Stomach smooth muscle (tissue), 2 donors: ENCODE results near the gene GP5.

Experiments used
- H3K27ac ChIP-seq: one replicate; pipeline ENCODE4 v1.7.0; 2013; ENCODE audit warnings: mild to moderate bottlenecking, low read length, inconsistent platforms
- H3K27me3 ChIP-seq, 2 donors: one replicate each; pipeline ENCODE4 v1.7.0; 2013; ENCODE audit warnings: low read length in 2 of 2; ENCODE audit not compliant: insufficient read depth in 2 of 2, control insufficient read depth in 1 of 2
- H3K36me3 ChIP-seq, 2 donors: one replicate each; pipeline ENCODE4 v1.7.0; 2013; ENCODE audit warnings: low read length in 2 of 2; ENCODE audit not compliant: control insufficient read depth in 2 of 2, insufficient read depth in 2 of 2
- H3K4me1 ChIP-seq: one replicate; pipeline ENCODE4 v1.7.0; 2013; ENCODE audit warnings: low read length; ENCODE audit not compliant: control insufficient read depth, insufficient read depth
- H3K4me3 ChIP-seq, 2 donors: one replicate each; pipeline ENCODE4 v1.7.0; 2013; ENCODE audit warnings: low read length in 2 of 2
- H3K9ac ChIP-seq, 2 donors: one replicate each; pipeline ENCODE4 v1.7.0; 2013; ENCODE audit warnings: low read length in 2 of 2, mild to moderate bottlenecking in 1 of 2
- H3K9me3 ChIP-seq, 2 donors: one replicate each; pipeline ENCODE4 v1.7.0; 2013; ENCODE audit warnings: low read length in 2 of 2; ENCODE audit not compliant: control insufficient read depth in 2 of 2
- donor health status: healthy.
- donor health status: Pancreatic carcinoma.

The GP5 gene

DNA sequence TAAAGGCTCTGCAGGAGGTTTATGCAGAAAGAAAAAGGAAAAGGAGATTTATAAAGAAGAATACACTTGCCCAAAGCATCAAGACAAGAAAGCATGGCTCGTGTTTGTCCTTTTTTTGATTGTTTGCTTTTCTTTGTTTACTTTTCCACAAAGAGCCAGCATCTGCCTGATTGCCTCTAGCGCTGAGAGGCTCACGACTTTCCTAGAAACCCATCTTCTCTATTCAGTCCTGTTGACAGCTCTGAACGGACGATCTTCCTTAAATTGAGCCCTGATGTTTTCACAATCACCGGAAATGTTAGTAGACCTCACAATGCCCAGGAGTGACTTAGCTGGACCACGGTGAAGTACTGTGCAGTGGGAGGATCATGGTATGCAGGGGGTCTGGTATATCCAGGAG lies 12.4 kb downstream of the GP5 start:
- Histone ChIP-seq H3K27ac (no peak overlapping the region), H3K4me1 (no peaks in the 10 kb centered on the region), H3K36me3 (no peaks in the 10 kb centered on the region), H3K9ac (no peak overlapping the region), H3K4me3 (no peak overlapping the region), H3K9me3 (peaks cover 3 to 4% of the 10 kb centered on the region in 2 donors), H3K27me3 (peaks cover 0 to 5% of the 10 kb centered on the region in 2 donors)

DNA sequence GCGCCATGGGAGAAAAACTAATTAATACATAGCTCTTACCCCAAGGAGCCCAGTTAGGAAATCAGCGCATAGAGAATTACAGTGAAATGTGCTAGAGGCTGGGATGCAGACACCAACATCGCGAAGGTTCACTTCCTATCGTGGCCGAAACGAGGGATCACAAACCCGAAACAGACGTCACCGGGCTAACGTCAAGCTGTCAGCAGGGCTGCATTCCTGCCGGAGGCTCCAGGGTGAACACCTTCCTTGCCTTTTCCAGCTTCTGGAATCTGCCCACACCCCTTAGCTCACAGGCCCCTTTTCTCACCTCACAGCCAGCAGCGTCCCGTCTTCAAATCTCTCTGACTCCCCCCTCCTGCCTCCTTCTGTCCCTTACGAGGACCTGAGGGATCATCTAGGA lies 13.0 kb downstream of the GP5 start:
- H3K27me3 ChIP-seq: peaks cover 0 to 5% of the 10 kb centered on the region in 2 donors
- no peak overlapping the region for H3K27ac ChIP-seq
- H3K4me3 ChIP-seq: no peak overlapping the region
- no peak overlapping the region for H3K9ac ChIP-seq
- H3K36me3 ChIP-seq: no peaks in the 10 kb centered on the region
- peaks cover 3 to 4% of the 10 kb centered on the region in 2 donors for H3K9me3 ChIP-seq
- H3K4me1 ChIP-seq: no peaks in the 10 kb centered on the region

DNA sequence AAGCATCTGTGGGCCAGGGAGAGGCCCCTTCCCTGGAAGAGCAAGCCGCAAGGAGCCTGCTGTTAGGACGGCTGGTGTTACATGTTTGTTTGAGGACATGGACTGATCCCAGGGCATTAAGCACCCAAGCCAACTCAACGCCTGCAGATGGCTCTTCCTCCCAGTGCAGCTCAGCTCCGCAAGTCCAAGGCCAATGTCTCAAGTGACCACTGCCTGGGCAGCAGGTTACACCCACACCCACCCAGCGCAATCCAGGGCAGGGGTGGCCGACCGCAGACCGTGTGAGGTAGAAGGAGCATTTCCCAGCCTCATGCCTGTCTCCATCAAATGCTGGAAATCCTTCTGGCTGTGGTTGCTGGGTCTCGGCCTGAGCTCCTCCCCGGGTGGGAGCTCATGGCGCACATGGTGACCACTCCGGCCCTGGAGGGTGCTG lies 14.5 kb downstream of the GP5 start:
- no peaks in the 10 kb centered on the region for H3K9me3 ChIP-seq
- no peak overlapping the region for H3K27ac ChIP-seq
- H3K27me3 ChIP-seq: peaks cover 0 to 10% of the 10 kb centered on the region in 2 donors
- no peaks in the 10 kb centered on the region for H3K36me3 ChIP-seq
- H3K4me1 ChIP-seq: no peaks in the 10 kb centered on the region
- H3K9ac ChIP-seq: no peak overlapping the region
- H3K4me3 ChIP-seq: no peak overlapping the region

DNA sequence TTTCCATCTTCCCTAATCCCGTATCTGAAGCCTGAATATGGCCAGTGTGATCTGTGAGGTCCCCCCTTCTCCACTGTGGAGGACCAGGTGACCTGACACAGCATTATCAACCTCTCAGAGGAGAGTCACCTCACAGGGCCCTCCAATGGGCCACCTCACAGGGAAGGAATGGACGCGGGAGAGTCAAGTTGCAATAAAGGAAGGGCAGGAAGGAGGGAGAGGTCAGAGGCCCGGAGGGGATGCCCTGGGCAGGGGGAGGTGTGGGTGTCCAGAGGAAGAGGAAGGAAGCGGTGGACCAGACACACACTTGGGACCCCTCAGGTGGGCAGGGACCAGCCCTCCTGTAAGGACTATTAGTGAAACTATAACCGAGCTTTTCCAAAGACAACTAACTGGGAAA lies 14.9 kb downstream of the GP5 start:
- Histone ChIP-seq H3K9me3 (no peaks in the 10 kb centered on the region), H3K36me3 (no peaks in the 10 kb centered on the region), H3K4me3 (no peak overlapping the region), H3K4me1 (no peaks in the 10 kb centered on the region), H3K27me3 (peaks cover 0 to 10% of the 10 kb centered on the region in 2 donors), H3K27ac (no peak overlapping the region), H3K9ac (no peak overlapping the region)

DNA sequence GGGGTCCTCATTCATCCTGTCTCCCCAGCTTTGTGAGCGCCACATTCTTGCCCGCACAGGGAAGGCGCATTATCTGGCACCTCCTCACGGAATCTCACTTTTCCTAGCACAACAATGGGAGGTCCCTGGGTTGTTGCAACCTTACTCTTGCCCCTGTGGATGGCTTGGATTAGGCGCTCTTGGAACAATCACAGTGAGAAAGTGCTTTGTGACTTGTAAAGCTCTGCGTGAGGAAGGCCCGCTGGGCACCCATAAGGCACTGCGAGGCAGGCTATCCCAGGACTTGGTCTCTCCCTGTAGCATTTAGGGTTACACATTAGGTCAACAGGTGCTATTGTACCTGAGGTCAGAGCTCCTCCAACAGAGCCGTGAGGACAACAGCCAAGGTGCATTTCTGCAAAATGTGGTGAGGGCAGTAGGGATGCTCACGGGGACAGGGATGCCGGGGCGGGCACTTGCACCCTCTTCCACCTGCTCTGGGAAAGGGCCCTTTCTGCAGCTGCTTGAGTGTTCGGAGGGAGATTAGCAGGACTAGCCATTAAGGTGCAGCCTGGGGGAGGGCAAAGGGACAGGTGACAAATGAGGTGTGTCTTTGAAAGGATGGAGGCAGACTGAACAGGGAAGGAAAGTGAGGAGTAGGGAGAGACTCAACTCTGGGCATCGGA lies 15.7 kb downstream of the GP5 start:
- Histone ChIP-seq H3K4me1 (no peaks in the 10 kb centered on the region), H3K4me3 (no peak overlapping the region), H3K27me3 (peaks cover 0 to 10% of the 10 kb centered on the region in 2 donors), H3K36me3 (no peaks in the 10 kb centered on the region), H3K9ac (no peak overlapping the region), H3K27ac (no peak overlapping the region), H3K9me3 (no peaks in the 10 kb centered on the region)

DNA sequence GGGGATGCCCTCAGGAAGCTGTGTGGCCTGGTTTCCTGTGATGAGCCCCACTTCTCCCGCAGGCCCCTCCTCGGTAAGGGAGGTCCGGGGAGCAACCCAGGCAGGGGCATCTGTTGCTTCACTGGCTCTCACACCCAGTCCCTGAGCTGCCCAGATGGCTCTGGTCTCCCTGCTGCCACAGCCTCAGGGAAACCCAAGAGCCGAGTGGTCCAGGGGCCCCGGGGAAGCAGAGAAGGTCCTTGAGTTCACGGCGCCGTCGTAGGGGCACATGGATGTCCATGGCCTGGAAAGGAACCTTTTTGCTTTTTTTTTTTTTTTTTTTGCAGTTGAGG lies 16.2 kb downstream of the GP5 start:
- no peaks in the 10 kb centered on the region for H3K9me3 ChIP-seq
- no peak overlapping the region for H3K9ac ChIP-seq
- peaks cover 0 to 10% of the 10 kb centered on the region in 2 donors for H3K27me3 ChIP-seq
- H3K4me1 ChIP-seq: no peaks in the 10 kb centered on the region
- H3K27ac ChIP-seq: no peak overlapping the region
- H3K4me3 ChIP-seq: no peak overlapping the region
- no peaks in the 10 kb centered on the region for H3K36me3 ChIP-seq

DNA sequence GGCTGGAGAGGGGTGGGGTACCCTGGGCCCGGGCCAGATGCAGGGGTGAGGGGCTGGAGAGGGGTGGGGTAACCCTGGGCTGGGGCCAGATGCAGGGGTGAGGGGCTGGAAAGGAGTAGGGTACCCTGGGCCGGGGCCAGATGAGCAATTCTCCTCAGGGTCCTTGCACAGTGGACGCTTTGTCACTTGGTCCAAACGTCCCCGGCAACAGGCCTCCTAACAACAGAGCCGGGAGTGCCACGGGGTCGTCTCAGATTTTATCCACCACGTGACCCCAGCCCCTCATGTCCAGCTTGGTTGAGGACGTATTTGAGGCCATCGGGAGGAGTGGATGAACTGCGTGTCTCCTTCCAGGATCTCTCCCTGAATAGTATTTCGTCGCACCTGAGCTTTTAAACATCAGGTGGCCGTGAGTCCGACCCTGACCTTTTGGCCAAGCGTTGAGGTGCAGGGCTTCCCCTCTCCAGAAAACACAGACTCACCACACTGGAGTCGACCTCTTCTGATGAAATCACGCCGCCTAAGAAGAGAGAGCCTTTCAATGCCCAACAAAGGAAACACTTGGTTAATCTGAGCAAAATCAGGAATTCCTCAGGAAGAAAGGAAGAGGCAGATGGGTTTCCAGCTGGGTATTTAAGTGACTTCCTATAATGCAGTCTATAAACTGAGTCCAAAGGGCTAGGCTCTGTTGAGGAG lies 16.7 kb downstream of the GP5 start:
- H3K4me3 ChIP-seq: no peak overlapping the region
- H3K27ac ChIP-seq: no peak overlapping the region
- peaks cover 0 to 7% of the 10 kb centered on the region in 2 donors for H3K27me3 ChIP-seq
- H3K9me3 ChIP-seq: no peaks in the 10 kb centered on the region
- H3K9ac ChIP-seq: no peak overlapping the region
- H3K4me1 ChIP-seq: no peaks in the 10 kb centered on the region
- no peaks in the 10 kb centered on the region for H3K36me3 ChIP-seq

DNA sequence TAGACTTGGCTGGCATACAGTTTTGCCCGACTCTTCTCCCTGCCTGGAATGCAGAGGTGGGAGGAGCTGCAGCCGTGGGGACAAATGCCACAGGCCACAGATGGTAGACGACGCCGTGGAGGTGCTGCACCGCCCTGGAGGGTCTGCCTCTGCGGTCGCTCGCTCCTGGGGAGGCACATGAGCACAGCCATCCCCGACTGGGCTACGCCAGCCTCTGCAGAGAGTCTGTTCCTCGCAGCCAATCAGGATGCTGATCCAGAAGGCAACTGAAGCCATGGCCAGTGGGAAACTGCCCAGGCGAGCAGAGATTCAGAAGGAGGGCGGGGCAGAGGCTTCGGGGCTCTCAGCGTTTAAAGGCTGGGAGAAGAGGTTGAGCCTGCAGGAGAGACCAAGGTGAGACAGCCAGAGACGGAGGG lies 17.6 kb downstream of the GP5 start:
- Histone ChIP-seq H3K9ac (no peak overlapping the region), H3K9me3 (no peaks in the 10 kb centered on the region), H3K27me3 (peaks cover 0 to 6% of the 10 kb centered on the region in 2 donors), H3K36me3 (no peaks in the 10 kb centered on the region), H3K27ac (no peak overlapping the region), H3K4me3 (no peak overlapping the region), H3K4me1 (no peaks in the 10 kb centered on the region)

DNA sequence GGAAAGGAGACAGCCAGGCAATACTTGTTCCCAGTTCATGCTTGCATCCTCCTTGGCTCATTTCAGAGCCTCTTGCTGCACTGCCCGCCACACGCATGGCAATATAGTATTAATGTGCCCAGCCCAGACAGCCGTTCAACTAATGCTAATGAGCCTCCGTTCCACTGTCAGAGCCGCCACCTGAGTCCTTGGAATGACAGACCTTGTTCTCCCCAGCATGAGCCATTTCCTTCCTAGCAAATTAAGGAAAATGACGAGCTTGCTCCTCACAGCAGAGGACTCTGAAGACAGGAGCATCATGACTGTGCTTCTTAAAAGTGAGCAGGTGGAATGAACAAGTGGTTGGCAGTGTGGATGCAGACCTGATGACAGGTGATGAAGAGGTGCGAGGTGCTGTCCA lies 18.7 kb downstream of the GP5 start:
- Histone ChIP-seq H3K9ac (no peak overlapping the region), H3K27ac (no peak overlapping the region), H3K27me3 (peaks cover 6 to 9% of the 10 kb centered on the region in 2 donors), H3K4me1 (no peaks in the 10 kb centered on the region), H3K9me3 (no peaks in the 10 kb centered on the region), H3K36me3 (no peaks in the 10 kb centered on the region), H3K4me3 (no peak overlapping the region)

DNA sequence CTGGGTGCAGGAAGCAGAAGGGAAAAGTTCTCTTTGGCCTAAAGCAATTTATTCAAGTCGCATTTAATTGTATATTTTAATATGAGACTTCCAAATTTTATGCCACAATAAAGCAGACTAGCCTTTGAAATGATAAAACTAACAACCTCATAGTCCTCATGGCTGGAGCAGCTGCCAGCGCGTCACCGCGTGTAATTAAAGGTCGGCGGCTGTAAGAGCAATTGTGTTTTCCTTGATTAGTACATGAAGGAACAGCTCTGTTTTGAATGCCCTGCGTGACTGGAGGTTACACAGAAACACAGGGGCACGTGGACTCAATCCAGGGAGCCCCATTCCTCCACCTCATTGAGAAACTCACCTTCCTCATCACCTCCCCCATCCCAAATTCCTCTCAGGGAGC lies 19.4 kb downstream of the GP5 start:
- no peaks in the 10 kb centered on the region for H3K9me3 ChIP-seq
- H3K36me3 ChIP-seq: no peaks in the 10 kb centered on the region
- no peaks in the 10 kb centered on the region for H3K4me1 ChIP-seq
- peaks cover 6 to 9% of the 10 kb centered on the region in 2 donors for H3K27me3 ChIP-seq
- H3K9ac ChIP-seq: no peak overlapping the region
- H3K4me3 ChIP-seq: no peak overlapping the region
- no peak overlapping the region for H3K27ac ChIP-seq

DNA sequence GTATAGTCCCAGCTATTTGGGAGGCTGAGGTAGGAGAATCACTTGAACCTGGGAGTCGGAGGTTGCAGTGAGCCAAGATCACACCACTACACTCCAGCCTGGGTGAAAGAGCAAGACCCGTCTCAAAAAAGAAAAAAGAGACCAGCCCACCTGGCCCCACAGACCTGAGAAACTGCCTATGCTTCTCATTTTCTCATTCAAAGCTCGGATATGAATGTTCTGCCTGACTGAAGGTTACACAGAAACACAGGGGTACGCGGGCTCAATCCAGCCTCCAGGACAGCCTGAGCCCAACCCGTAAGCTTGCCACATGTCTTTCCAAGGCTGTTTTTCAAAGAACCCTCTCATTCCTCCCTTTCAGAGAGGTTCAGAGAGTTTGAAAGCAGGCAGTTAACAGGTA lies 19.8 kb downstream of the GP5 start:
- H3K27ac ChIP-seq: no peak overlapping the region
- H3K9me3 ChIP-seq: no peaks in the 10 kb centered on the region
- H3K36me3 ChIP-seq: no peaks in the 10 kb centered on the region
- peaks cover 6 to 9% of the 10 kb centered on the region in 2 donors for H3K27me3 ChIP-seq
- no peak overlapping the region for H3K9ac ChIP-seq
- no peaks in the 10 kb centered on the region for H3K4me1 ChIP-seq
- H3K4me3 ChIP-seq: no peak overlapping the region
